HepG2 (cell line): ENCODE data around the gene ACVRL1. TPM values are rescaled to one million over a fixed set of nuclear protein-coding genes. Genes with fewer than 3 reads are reported as not detected.
A peak's percentile ranks its signal among the peaks of the same experiment; 100 is the strongest.

ENCODE experiments used
- ATAC-seq: fragments of 200-7000 bp; cut with Tn5 transposase; 3 replicates; pipeline ENCODE4 v1.9.1; 2020; ENCODE audit warnings: mild to moderate bottlenecking, moderate library complexity
- BruUV-seq: library from RNA; stranded (reverse); fragments of 400-500 nt; replicated peaks from 2 replicates; lab custom pipeline; 2021; lab: Mats Ljungman, UMichigan
- CTCF ChIA-PET: fragments of 300-600 bp; formaldehyde crosslinking; extraction: SDS; loops from one replicate; lab custom pipeline; 2021; ENCODE audit warnings: low total read pairs, inconsistent platforms, low intra/inter-chr PET ratio; lab: Yijun Ruan, JAX
- POLR2A ChIA-PET: fragments of 350-600 bp; sonication (Branson Sonifier 250); formaldehyde crosslinking; loops from one replicate; lab custom pipeline; 2020; ENCODE audit warnings: antibody characterized with exemption, inconsistent platforms; lab: Yijun Ruan, JAX
- DNase-seq: peaks from one replicate; pipeline ENCODE4 v3.0.0-alpha.2; 2015; ENCODE audit warnings: low spot score
- FAIRE-seq: peaks from 3 replicates; lab custom pipeline; 2011; peaks lifted over from hg19 to GRCh38; lab: Jason Lieb, UNC
- H2AFZ ChIP-seq: one replicate; pipeline ENCODE4 v1.6.1; 2011; ENCODE audit warnings: low read length, inconsistent platforms
- H3K27ac ChIP-seq: fragments of 300-600 bp; 3 replicates; pipeline ENCODE4 v1.8.0; 2011; ENCODE audit warnings: mixed run types, mild to moderate bottlenecking, mixed read lengths, low read length, inconsistent platforms; ENCODE audit not compliant: insufficient read depth; ENCODE audit errors: extremely low read length
- H3K27me3 ChIP-seq, 2 experiments: fragments of 200-600 bp in 1 of 2; 2 replicates in 1 of 2; 3 replicates in 1 of 2; pipeline versions ENCODE4 v1.6.0 to v1.8.0; 2011; ENCODE audit warnings: low read length in 2 of 2, mild to moderate bottlenecking in 2 of 2, moderate library complexity in 2 of 2, inconsistent platforms in 1 of 2; ENCODE audit not compliant: insufficient read depth in 2 of 2, control insufficient read depth in 1 of 2
- H3K36me3 ChIP-seq, 2 experiments: fragments of 200-600 bp in 1 of 2; replicated peaks in 1 of 2; 2 replicates in 1 of 2; 3 replicates in 1 of 2; pipeline versions ENCODE4 v1.5.1 to v1.8.0; 2011; ENCODE audit warnings: low read length in 2 of 2, inconsistent platforms in 1 of 2; ENCODE audit not compliant: insufficient read depth in 2 of 2, control insufficient read depth in 1 of 2
- H3K4me1 ChIP-seq: 2 replicates; pipeline ENCODE4 v1.5.1; 2012; ENCODE audit warnings: low read length, inconsistent platforms; ENCODE audit not compliant: insufficient read depth
- H3K4me2 ChIP-seq: 2 replicates; pipeline ENCODE4 v1.6.0; 2011; ENCODE audit warnings: low read depth, low read length, inconsistent platforms
- H3K4me3 ChIP-seq, 3 experiments: fragments of 200-600 bp in 1 of 3; sonication (generic), shearing (Covaris generic) in 1 of 3; replicated peaks in 1 of 3; 2 replicates each; pipeline ENCODE4 v1.5.1; 2011 to 2016; ENCODE audit warnings: low read length in 3 of 3, inconsistent platforms in 2 of 3, low read depth in 2 of 3, mild to moderate bottlenecking in 2 of 3, control low read depth in 1 of 3, mixed read lengths in 1 of 3; ENCODE audit not compliant: insufficient read depth in 1 of 3
- H3K79me2 ChIP-seq: one replicate; pipeline ENCODE4 v1.6.1; 2011; ENCODE audit warnings: low read length, inconsistent platforms; ENCODE audit not compliant: insufficient read depth
- H3K9ac ChIP-seq: 2 replicates; pipeline ENCODE4 v1.6.0; 2011; ENCODE audit warnings: mild to moderate bottlenecking, low read depth, low read length, inconsistent platforms; ENCODE audit not compliant: insufficient read depth
- H3K9me3 ChIP-seq: 2 replicates; pipeline ENCODE4 v1.5.1; 2012; ENCODE audit warnings: mild to moderate bottlenecking, low read length
- H4K20me1 ChIP-seq: 2 replicates; pipeline ENCODE4 v1.6.0; 2011; ENCODE audit warnings: inconsistent platforms, mild to moderate bottlenecking, low read length, moderate library complexity; ENCODE audit not compliant: insufficient read depth
- CEBPB ChIP-seq: IDR thresholded peaks from 2 replicates; pipeline ENCODE4 v1.6.1; 2011; ENCODE audit warnings: low read depth, low read length, improper control_type of control experiment, borderline replicate concordance
- CEBPG ChIP-seq: IDR thresholded peaks from 2 replicates; pipeline ENCODE4 v1.6.1; 2016
- ELF1 ChIP-seq: sonication (generic); formaldehyde crosslinking; IDR thresholded peaks from 2 replicates; pipeline ENCODE4 v1.4.0; 2020; ENCODE audit warnings: missing genetic modification reagents
- ELF3 ChIP-seq: IDR thresholded peaks from 2 replicates; pipeline ENCODE4 v1.6.1; 2016; ENCODE audit warnings: missing genetic modification reagents, missing compliant biosample characterization
- FOXK1 ChIP-seq: sonication (generic); formaldehyde crosslinking; IDR thresholded peaks from 2 replicates; pipeline ENCODE4 v1.4.0; 2020; ENCODE audit warnings: low read depth, missing genetic modification reagents, borderline replicate concordance
- KAT2B ChIP-seq: fragments of 150-350 bp; IDR thresholded peaks from 2 replicates; pipeline ENCODE4 v1.6.1; 2014; ENCODE audit warnings: low read depth, low read length, borderline replicate concordance
- KLF9 ChIP-seq: IDR thresholded peaks from 2 replicates; pipeline ENCODE4 v1.6.1; 2016; ENCODE audit warnings: low read depth
- MAFK ChIP-seq, 2 experiments: IDR thresholded peaks in 1 of 2; conservative IDR thresholded peaks in 1 of 2; 2 replicates each; pipeline ENCODE4 v1.6.1; 2011; ENCODE audit warnings: improper control_type of control experiment in 2 of 2, low read length in 2 of 2
- POGK ChIP-seq: sonication (generic); formaldehyde crosslinking; conservative IDR thresholded peaks from 2 replicates; pipeline ENCODE4 v1.8.0; 2022; ENCODE audit warnings: mild to moderate bottlenecking, moderate library complexity, missing genetic modification reagents
- THRA ChIP-seq: sonication (generic); formaldehyde crosslinking; IDR thresholded peaks from 2 replicates; pipeline ENCODE4 v1.4.0; 2020; ENCODE audit warnings: missing genetic modification reagents, borderline replicate concordance
- UBTF ChIP-seq: sonication (generic); formaldehyde crosslinking; IDR thresholded peaks from 2 replicates; pipeline ENCODE4 v1.4.0; 2020; ENCODE audit warnings: mild to moderate bottlenecking, missing genetic modification reagents
- ZBTB43 ChIP-seq: sonication (generic); formaldehyde crosslinking; conservative IDR thresholded peaks from 2 replicates; pipeline ENCODE4 v1.4.0; 2020; ENCODE audit warnings: missing genetic modification reagents
- ZFX ChIP-seq: sonication (generic); formaldehyde crosslinking; IDR thresholded peaks from 2 replicates; pipeline ENCODE4 v1.4.0; 2020; ENCODE audit warnings: mild to moderate bottlenecking, low read depth, missing genetic modification reagents, moderate library complexity
- ZKSCAN5 ChIP-seq: sonication (generic); formaldehyde crosslinking; IDR thresholded peaks from 2 replicates; pipeline ENCODE4 v1.5.1; 2020; ENCODE audit warnings: mild to moderate bottlenecking, missing genetic modification reagents
- ZNF326 ChIP-seq: sonication (generic); formaldehyde crosslinking; IDR thresholded peaks from 2 replicates; pipeline ENCODE4 v1.4.0; 2020; ENCODE audit warnings: missing genetic modification reagents, borderline replicate concordance
- WGBS: methylation state at CpG from one replicate; pipeline ENCODE4 v1.1.6; 2017; ENCODE audit warnings: low lambda C conversion rate; 5-methylcytosine and 5-hydroxymethylcytosine counted together
- in situ Hi-C: cut with HindIII; loops from 2 replicates; pipeline ENCODE4 v1.10.0; 2017; ENCODE audit warnings: low pct_unique_long_range_greater_than_20kb; ENCODE audit not compliant: extremely low pct_ligation_motif_present
- intact Hi-C: fragments of 100-400 bp; cut with micrococcal nuclease; formaldehyde crosslinking; loops from one replicate; pipeline ENCODE4 v1.10.0; 2022; ENCODE audit not compliant: unreplicated experiment
- polyA plus RNA-seq, 8 experiments: library from polyadenylated mRNA; depleted of rRNA in 3 of 8; stranded (reverse) in 7 of 8; unstranded in 1 of 8; fragments of >200 nt; fragmentation: Illumina TruSeq in 4 of 8; extraction: Trizol in 4 of 8; gene quantifications; 2 replicates each; pipeline versions ENCODE4 v1.2.1 to v1.2.3, GENCODE V29; 2011 to 2016; ENCODE audit warnings: low read depth in 4 of 8, missing spikeins in 1 of 8, mixed read lengths in 1 of 8; ENCODE audit not compliant: insufficient read depth in 1 of 8
- total RNA-seq, 5 experiments: library from RNA; depleted of rRNA; stranded (reverse); fragments of >200 nt; fragmentation: Illumina TruSeq; extraction: Trizol; gene quantifications; 2 replicates each; pipeline ENCODE4 v1.2.3, GENCODE V29; 2016; ENCODE audit warnings: low read depth in 1 of 5

The ACVRL1 gene
- total and polyA plus RNA-seq, 2 of the 13 experiments (the other 11 are each of a cell fraction or from before 2014, with no cell fraction given): not detected

- TF ChIP-seq FOXK1: no peak
These were observed 14.8 kb downstream of the ACVRL1 start (continued) for GRCh38 chr12:51922146-51922545.

GRCh38 chr12:51922762-51923505 lies 15.6 kb downstream of the ACVRL1 start:
- Histone ChIP-seq H3K36me3 (no peaks in the 10 kb centered on the region), H3K9ac (peak overlapping the region; percentile 2; the same call in 1 of the 2 replicates), H3K4me1 (peaks cover 43% of the 10 kb centered on the region), H3K79me2 (no peaks in the 10 kb centered on the region), H3K4me3 (peak overlapping the region in 2 of 3 experiments; percentile 8 to 56; a peak in 3 of 6 replicates), H3K27ac (no peak overlapping the region), H2AFZ (peak overlapping the region; percentile 64), H3K9me3 (no peaks in the 10 kb centered on the region), H3K27me3 (peaks cover 1 to 14% of the 10 kb centered on the region in 2 experiments; a peak in 4 of 5 replicates), H4K20me1 (no peaks in the 10 kb centered on the region), H3K4me2 (peak overlapping the region; percentile 67)
- ATAC-seq: peak; percentile 15
- CTCF ChIA-PET: interaction anchor here (0.6 to 1.6 kb wide), 2 partner anchors 57 to 181 kb away, joined by 4 to 7 read pairs; no protein-coding TSS in a partner anchor
- BruUV-seq: no TSS peak
- 53% methylated on average over 11 of the region's 16 CpGs for WGBS
- FAIRE-seq: no peak
- intact Hi-C loops (no loop called here), in situ Hi-C loops (no loop called here)
- no peak for DNase-seq
- POLR2A ChIA-PET: no interaction called here
- peak; percentile 32; the same call in 1 of the 2 replicates for TF ChIP-seq ELF3
- no peak for TF ChIP-seq THRA (CRISPR knock-in tag)
- TF ChIP-seq UBTF (CRISPR knock-in tag): no peak
- no peak for TF ChIP-seq ZNF326 (CRISPR knock-in tag)
- TF ChIP-seq ZFX (CRISPR knock-in tag): peak; percentile 10; the same call in 1 of the 2 replicates
- TF ChIP-seq CEBPG (CRISPR knock-in tag): peak; percentile 49; the same call in 1 of the 2 replicates
- no peak for TF ChIP-seq ZKSCAN5 (CRISPR knock-in tag)
- no peak for TF ChIP-seq KLF9
- TF ChIP-seq ELF1 (CRISPR knock-in tag): peak; percentile 74
- no peak for TF ChIP-seq MAFK (conservative IDR thresholded peaks at IDR 0.05 in 1 of 2, IDR thresholded peaks at IDR 0.05 in 1 of 2; ENCODE audit: low read length in 2 of 2)
- TF ChIP-seq KAT2B: no peak
- no peak for TF ChIP-seq POGK (CRISPR knock-in tag)
- no peak for TF ChIP-seq ZBTB43 (CRISPR knock-in tag)
- TF ChIP-seq CEBPB: peak; percentile 40; the same call in 1 of the 2 replicates
